Lung (tissue), 12 donors: Measurements from ENCODE around the gene SMAP1. TPM values are rescaled to one million over a fixed set of nuclear protein-coding genes. Genes with fewer than 3 reads are reported as not detected.

Source experiments
- ATAC-seq: fragments of 200-7000 bp; cut with Tn5 transposase; one replicate; pipeline ENCODE4 v1.9.1; 2020; ENCODE audit warnings: moderate number of reproducible peaks; ENCODE audit not compliant: insufficient read depth, low FRiP score
- DNase-seq, 3 donors: peaks; one replicate each; pipeline ENCODE4 v3.0.0-alpha.2; 2013 to 2017
- H3K27ac ChIP-seq, 2 donors: one replicate each; pipeline ENCODE4 v1.5.1; 2013; ENCODE audit warnings: mild to moderate bottlenecking in 2 of 2, moderate library complexity in 2 of 2, control low read depth in 1 of 2, inconsistent platforms in 1 of 2, low read depth in 1 of 2, low read length in 1 of 2
- H3K27me3 ChIP-seq, 3 donors: one replicate each; pipeline ENCODE4 v1.5.1; 2013; ENCODE audit warnings: low read length in 2 of 3; ENCODE audit not compliant: control insufficient read depth in 3 of 3, insufficient read depth in 3 of 3
- H3K36me3 ChIP-seq, 4 donors: one replicate each; pipeline ENCODE4 v1.5.1; 2013; ENCODE audit warnings: low read length in 4 of 4, mild to moderate bottlenecking in 1 of 4, moderate library complexity in 1 of 4; ENCODE audit not compliant: control insufficient read depth in 4 of 4, insufficient read depth in 4 of 4
- H3K4me1 ChIP-seq, 5 donors: one replicate each; pipeline ENCODE4 v1.5.1; 2013; ENCODE audit warnings: low read length in 5 of 5, mild to moderate bottlenecking in 2 of 5, moderate library complexity in 1 of 5; ENCODE audit not compliant: control insufficient read depth in 5 of 5, insufficient read depth in 5 of 5
- H3K4me3 ChIP-seq: one replicate; pipeline ENCODE4 v1.5.1; 2013; ENCODE audit warnings: mild to moderate bottlenecking, control low read depth, moderate library complexity
- H3K9ac ChIP-seq, 2 donors: one replicate each; pipeline ENCODE4 v1.5.1; 2013; ENCODE audit warnings: low read length in 2 of 2, control low read depth in 1 of 2; ENCODE audit not compliant: insufficient read depth in 1 of 2
- H3K9me3 ChIP-seq, 4 donors: one replicate each; pipeline ENCODE4 v1.5.1; 2013; ENCODE audit warnings: low read length in 3 of 4, mild to moderate bottlenecking in 1 of 4, moderate library complexity in 1 of 4; ENCODE audit not compliant: control insufficient read depth in 4 of 4, insufficient read depth in 3 of 4
- CTCF ChIP-seq: IDR thresholded peaks from 2 replicates; pipeline ENCODE4 v1.5.1; 2012; ENCODE audit warnings: mild to moderate bottlenecking; ENCODE audit errors: control extremely low read depth, extremely low read depth
- WGBS, 2 donors: extraction: QIAGEN DNeasy Blood & Tissue Kit; methylation state at CpG; one replicate each; pipeline ENCODE4 v1.1.7; 2013; 5-methylcytosine and 5-hydroxymethylcytosine counted together
- polyA plus RNA-seq, 2 donors: library from polyadenylated mRNA; stranded (reverse); fragments of 200-250 nt; gene quantifications; one replicate each; pipeline ENCODE4 v1.2.1, GENCODE V29; 2013
- total RNA-seq, 2 donors: library from RNA; depleted of rRNA in 1 of 2; stranded (reverse); fragments of >200 nt in 1 of 2; gene quantifications; one replicate each; pipeline ENCODE4 v1.2.1, GENCODE V29; 2014 to 2021
- donor health status: control.
- donor health status: control.
- donor health status: Bipolar disorder and iron deficiency.
- donor health status: healthy.
- donor health status: DM: yes; HTN: yes; CAD: no.

Gene SMAP1
- total and polyA plus RNA-seq, 4 donors = 16.5 to 31.8 (median 19.6) TPM

GRCh38 chr6:70857387-70858077 is 189.8 kb downstream of the SMAP1 start:
- no peaks in the 10 kb centered on the region for H3K9me3 ChIP-seq
- H3K36me3 ChIP-seq = peaks cover 0 to 10% (median 5%) of the 10 kb centered on the region in 4 donors
- H3K4me3 ChIP-seq = no peak overlapping the region
- H3K9ac ChIP-seq = no peak overlapping the region
- H3K4me1 ChIP-seq = no peaks in the 10 kb centered on the region
- H3K27ac ChIP-seq = no peak overlapping the region
- no peak for TF ChIP-seq CTCF
- ATAC-seq = no peak
- no peaks in the 10 kb centered on the region for H3K27me3 ChIP-seq
- DNase-seq = no peak
- 94 to 96% methylated on average over 5 of the region's 5 CpGs for WGBS, 2 donors

- no peaks in the 10 kb centered on the region for H3K27me3 ChIP-seq
These were observed 192.4 kb downstream of the SMAP1 start for GRCh38 chr6:70860045-70860444.

GRCh38 chr6:70860920-70861319 is 193.2 kb downstream of the SMAP1 start:
- H3K4me1 ChIP-seq = no peaks in the 10 kb centered on the region
- TF ChIP-seq CTCF = no peak
- peaks cover 0 to 10% (median 4%) of the 10 kb centered on the region in 4 donors for H3K36me3 ChIP-seq
- WGBS, 2 donors = 84 to 89% methylated on average over 1 of the region's 1 CpG
- no peaks in the 10 kb centered on the region for H3K27me3 ChIP-seq
- H3K4me3 ChIP-seq = no peak overlapping the region
- H3K9me3 ChIP-seq = no peaks in the 10 kb centered on the region
- no peak for ATAC-seq
- no peak for DNase-seq
- H3K9ac ChIP-seq = no peak overlapping the region
- no peak overlapping the region for H3K27ac ChIP-seq

More at GRCh38 chr6:70860045-70860444, 192.4 kb downstream of the SMAP1 start:
- Histone ChIP-seq H3K4me3 (no peak overlapping the region), H3K9me3 (no peaks in the 10 kb centered on the region), H3K36me3 (peaks cover 0 to 10% (median 5%) of the 10 kb centered on the region in 4 donors), H3K9ac (no peak overlapping the region), H3K4me1 (no peaks in the 10 kb centered on the region), H3K27ac (no peak overlapping the region)
- ATAC-seq = no peak
- WGBS, 2 donors = 91 to 96% methylated on average over 1 of the region's 1 CpG
- DNase-seq = no peak
- no peak for TF ChIP-seq CTCF
